ENCODE data around the gene HCN1.

- TF ChIP-seq CTCF (IDR thresholded peaks at IDR 0.05) (no peak), POLR2A (IDR thresholded peaks at IDR 0.05; ENCODE audit: low read depth) (no peak), EP300 (IDR thresholded peaks at IDR 0.05) (no peak)
Observed at GRCh38 chr5:45578270-45578669, 117.9 kb downstream of the HCN1 start.
